Skeletal muscle satellite cell (primary cell): ENCODE measurements around the gene MPRIP.

Experiments
- H3K27me3 ChIP-seq: 2 replicates; pipeline ENCODE4 v1.7.0; 2013; ENCODE audit warnings: low read length; ENCODE audit not compliant: control insufficient read depth, insufficient read depth
- H3K36me3 ChIP-seq: 2 replicates; pipeline ENCODE4 v1.7.0; 2013; ENCODE audit warnings: mild to moderate bottlenecking, control low read depth, low read length; ENCODE audit not compliant: insufficient read depth
- H3K4me1 ChIP-seq: 2 replicates; pipeline ENCODE4 v1.7.0; 2013; ENCODE audit warnings: low read length; ENCODE audit not compliant: control insufficient read depth, insufficient read depth
- H3K4me2 ChIP-seq: 2 replicates; pipeline ENCODE4 v1.7.0; 2013; ENCODE audit warnings: mild to moderate bottlenecking, low read length
- H3K4me3 ChIP-seq: 2 replicates; pipeline ENCODE4 v1.7.0; 2013; ENCODE audit warnings: low read length
- H3K9ac ChIP-seq: 2 replicates; pipeline ENCODE4 v1.7.0; 2013; ENCODE audit warnings: mild to moderate bottlenecking, low read depth, low read length, moderate library complexity
- H3K9me3 ChIP-seq: replicated peaks from 2 replicates; pipeline ENCODE4 v1.7.0; 2013; ENCODE audit warnings: mild to moderate bottlenecking, control low read depth, low read length

MPRIP gene

GRCh38 chr17:17173921-17174320 lies 131.7 kb downstream of the MPRIP start:
- Histone ChIP-seq H3K4me1 (no peaks in the 10 kb centered on the region), H3K9ac (no peak overlapping the region), H3K27me3 (no peaks in the 10 kb centered on the region), H3K4me2 (no peak overlapping the region), H3K4me3 (no peak overlapping the region), H3K36me3 (peaks cover 92% of the 10 kb centered on the region), H3K9me3 (no peaks in the 10 kb centered on the region)

GRCh38 chr17:17175340-17175739 lies 133.1 kb downstream of the MPRIP start:
- Histone ChIP-seq H3K9ac (no peak overlapping the region), H3K9me3 (no peaks in the 10 kb centered on the region), H3K4me2 (no peak overlapping the region), H3K27me3 (no peaks in the 10 kb centered on the region), H3K4me1 (no peaks in the 10 kb centered on the region), H3K36me3 (peaks cover 93% of the 10 kb centered on the region), H3K4me3 (no peak overlapping the region)

GRCh38 chr17:17175917-17176316 lies 133.7 kb downstream of the MPRIP start:
- Histone ChIP-seq H3K4me3 (no peak overlapping the region), H3K4me2 (no peak overlapping the region), H3K27me3 (no peaks in the 10 kb centered on the region), H3K9ac (no peak overlapping the region), H3K9me3 (no peaks in the 10 kb centered on the region), H3K36me3 (peaks cover 93% of the 10 kb centered on the region), H3K4me1 (no peaks in the 10 kb centered on the region)

- no peaks in the 10 kb centered on the region for H3K4me1 ChIP-seq
- no peaks in the 10 kb centered on the region for H3K9me3 ChIP-seq
- H3K27me3 ChIP-seq: no peaks in the 10 kb centered on the region
- H3K4me2 ChIP-seq: no peak overlapping the region
- no peak overlapping the region for H3K9ac ChIP-seq
- H3K36me3 ChIP-seq: peaks cover 92% of the 10 kb centered on the region
- no peak overlapping the region for H3K4me3 ChIP-seq
These were observed 134.1 kb downstream of the MPRIP start for GRCh38 chr17:17176341-17176740.

- Histone ChIP-seq H3K4me3 (no peak overlapping the region), H3K9ac (no peak overlapping the region), H3K4me1 (no peaks in the 10 kb centered on the region), H3K36me3 (peaks cover 91% of the 10 kb centered on the region), H3K27me3 (no peaks in the 10 kb centered on the region), H3K9me3 (no peaks in the 10 kb centered on the region), H3K4me2 (no peak overlapping the region)
These were observed 134.9 kb downstream of the MPRIP start for GRCh38 chr17:17177176-17177575.

GRCh38 chr17:17179371-17179827 lies 137.1 kb downstream of the MPRIP start:
- Histone ChIP-seq H3K36me3 (peaks cover 87% of the 10 kb centered on the region), H3K4me2 (no peak overlapping the region), H3K9ac (no peak overlapping the region), H3K4me1 (no peaks in the 10 kb centered on the region), H3K4me3 (no peak overlapping the region), H3K9me3 (no peaks in the 10 kb centered on the region), H3K27me3 (no peaks in the 10 kb centered on the region)

- H3K4me2 ChIP-seq: no peak overlapping the region
- no peaks in the 10 kb centered on the region for H3K4me1 ChIP-seq
- no peaks in the 10 kb centered on the region for H3K9me3 ChIP-seq
- H3K36me3 ChIP-seq: peaks cover 83% of the 10 kb centered on the region
- H3K4me3 ChIP-seq: no peak overlapping the region
- H3K9ac ChIP-seq: no peak overlapping the region
- no peaks in the 10 kb centered on the region for H3K27me3 ChIP-seq
These were observed 137.9 kb downstream of the MPRIP start for GRCh38 chr17:17180141-17180603.

- H3K9ac ChIP-seq: no peak overlapping the region
- H3K36me3 ChIP-seq: peaks cover 84% of the 10 kb centered on the region
- no peak overlapping the region for H3K4me3 ChIP-seq
- no peaks in the 10 kb centered on the region for H3K9me3 ChIP-seq
- H3K4me1 ChIP-seq: no peaks in the 10 kb centered on the region
- no peak overlapping the region for H3K4me2 ChIP-seq
- H3K27me3 ChIP-seq: no peaks in the 10 kb centered on the region
These were observed 138.7 kb downstream of the MPRIP start for GRCh38 chr17:17180741-17181525.

GRCh38 chr17:17181666-17182597 lies 139.7 kb downstream of the MPRIP start:
- H3K4me3 ChIP-seq: no peak overlapping the region
- H3K9ac ChIP-seq: no peak overlapping the region
- H3K4me1 ChIP-seq: peaks cover 3% of the 10 kb centered on the region

GRCh38 chr17:17182598-17183136 lies 140.4 kb downstream of the MPRIP start:
- peaks cover 7% of the 10 kb centered on the region for H3K4me1 ChIP-seq
- no peaks in the 10 kb centered on the region for H3K9me3 ChIP-seq
- no peak overlapping the region for H3K4me3 ChIP-seq
- no peaks in the 10 kb centered on the region for H3K27me3 ChIP-seq
- no peak overlapping the region for H3K4me2 ChIP-seq
- H3K9ac ChIP-seq: no peak overlapping the region
- peaks cover 84% of the 10 kb centered on the region for H3K36me3 ChIP-seq

More at GRCh38 chr17:17181666-17182597, 139.7 kb downstream of the MPRIP start:
- Histone ChIP-seq H3K9me3 (no peaks in the 10 kb centered on the region), H3K4me2 (no peak overlapping the region), H3K27me3 (no peaks in the 10 kb centered on the region), H3K36me3 (peaks cover 84% of the 10 kb centered on the region)

GRCh38 chr17:17183744-17184143 lies 141.5 kb downstream of the MPRIP start:
- H3K36me3 ChIP-seq: peaks cover 83% of the 10 kb centered on the region
- peaks cover 7% of the 10 kb centered on the region for H3K4me1 ChIP-seq

More at GRCh38 chr17:17183744-17184143, 141.5 kb downstream of the MPRIP start:
- Histone ChIP-seq H3K9ac (no peak overlapping the region), H3K4me3 (no peak overlapping the region), H3K4me2 (no peak overlapping the region), H3K27me3 (no peaks in the 10 kb centered on the region), H3K9me3 (no peaks in the 10 kb centered on the region)
